AG09309 (cell line): ENCODE results near the gene LRP10.
"Not testable (repeated sequence)": the region's sequence is repeated elsewhere in the genome, so short reads cannot be mapped to it uniquely, and the experiment has no call there.

ENCODE experiments used
- DNase-seq: peaks from one replicate; pipeline ENCODE4 v3.0.0-alpha.2; 2010; ENCODE audit warnings: low read depth
- H3K4me3 ChIP-seq: 2 replicates; pipeline ENCODE4 v1.5.1; 2011; ENCODE audit warnings: mild to moderate bottlenecking, low read depth, low read length, moderate library complexity; ENCODE audit not compliant: control insufficient read depth
- CTCF ChIP-seq: IDR thresholded peaks from 2 replicates; pipeline ENCODE4 v1.5.1; 2011; ENCODE audit warnings: mild to moderate bottlenecking, low read depth, low read length, inconsistent platforms; ENCODE audit not compliant: insufficient read depth, control insufficient read depth; ENCODE audit errors: missing control alignments

Gene LRP10

GRCh38 chr14:22856428-22856827, 15.1 kb upstream of the LRP10 start:
- no peak for DNase-seq
- H3K4me3 ChIP-seq: no peak overlapping the region
- TF ChIP-seq CTCF: no peak

- not testable (repeated sequence) for H3K4me3 ChIP-seq, DNase-seq
These were observed 11.2 kb upstream of the LRP10 start for GRCh38 chr14:22860377-22860776.

GRCh38 chr14:22861651-22862050, 9.9 kb upstream of the LRP10 start:
- no peak for TF ChIP-seq CTCF
- no peak for DNase-seq
- no peak overlapping the region for H3K4me3 ChIP-seq

GRCh38 chr14:22864979-22865378, 6.6 kb upstream of the LRP10 start:
- no peak for TF ChIP-seq CTCF
- DNase-seq: no peak
- H3K4me3 ChIP-seq: no peak overlapping the region

- peak; percentile 26 for TF ChIP-seq CTCF
- H3K4me3 ChIP-seq: no peak overlapping the region
- DNase-seq: no peak
These were observed 5.8 kb upstream of the LRP10 start for GRCh38 chr14:22865424-22866405.

GRCh38 chr14:22866874-22867273, 4.7 kb upstream of the LRP10 start:
- no peak overlapping the region for H3K4me3 ChIP-seq
- no peak for DNase-seq
- TF ChIP-seq CTCF: no peak

- DNase-seq: no peak
- H3K4me3 ChIP-seq: peak overlapping the region; percentile 81
- no peak for TF ChIP-seq CTCF
These were observed 723 bp upstream of the LRP10 start for GRCh38 chr14:22870811-22871223.
